ENCODE results near the gene TTC1.
A peak's percentile ranks its signal among the peaks of the same experiment; 100 is the strongest.
"Not testable (repeated sequence)": the region's sequence is repeated elsewhere in the genome, so short reads cannot be mapped to it uniquely, and the experiment has no call there.

Gene TTC1

DNA sequence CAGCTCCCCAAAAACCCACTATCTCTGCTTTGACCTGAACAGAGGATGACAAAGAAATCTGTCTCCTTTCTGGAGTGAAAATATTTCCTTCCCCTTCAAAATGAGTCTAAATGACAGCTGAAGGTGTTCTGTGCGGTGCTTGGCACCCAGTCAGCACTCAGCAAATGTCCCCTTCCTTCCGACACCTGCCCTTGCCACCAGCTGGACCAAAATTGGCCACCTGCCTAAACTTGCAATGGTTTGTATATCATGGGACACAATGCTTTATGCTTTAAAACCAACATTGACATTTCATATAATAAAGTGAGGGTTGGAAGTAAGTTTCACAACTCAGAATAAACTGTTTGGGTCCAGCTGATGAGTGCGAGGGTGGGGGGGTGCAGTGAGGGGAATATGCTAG is 7.5 kb upstream of the TTC1 start:
- DNase-seq, result no peak

DNA sequence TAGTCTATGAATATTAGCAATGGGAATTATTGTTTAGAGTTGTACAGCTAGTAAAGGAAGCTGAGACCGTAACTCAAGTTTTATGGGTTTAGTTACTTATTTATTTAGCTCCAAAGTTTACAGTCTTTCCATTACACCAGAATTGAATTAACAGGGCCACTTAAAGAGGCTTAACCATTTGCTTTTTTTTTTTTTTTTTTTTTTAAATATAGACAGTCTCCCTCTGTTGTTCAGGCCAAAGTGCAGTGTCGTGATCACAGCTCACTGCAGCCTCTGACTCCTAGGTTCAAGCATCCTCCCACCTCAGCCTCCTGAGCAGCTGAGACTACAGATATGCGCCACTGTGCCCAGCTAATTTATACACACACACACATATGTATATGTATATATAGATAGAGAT is 1.4 kb upstream of the TTC1 start:
- DNase-seq, result no peak

DNA sequence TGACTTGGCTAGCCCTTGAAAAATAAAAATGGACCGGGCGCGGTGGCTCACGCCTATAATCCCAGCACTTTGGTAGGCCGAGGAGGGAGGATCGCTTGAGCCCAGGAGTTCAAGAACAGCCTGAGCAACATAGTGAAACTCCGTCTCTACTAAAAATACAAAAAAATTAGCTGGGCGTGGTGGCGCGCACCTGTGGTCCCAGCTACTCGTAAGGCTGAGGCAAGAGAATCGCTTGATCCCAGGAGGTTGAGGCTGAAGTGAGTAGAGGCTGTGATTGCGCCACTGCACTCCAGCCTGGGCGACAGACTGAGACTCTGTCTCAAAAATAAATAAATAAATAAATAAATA is 436 bp upstream of the TTC1 start:
- DNase-seq, result peak; percentile 31

GRCh38 chr5:160009591-160009989 is 651 bp downstream of the TTC1 start:
- no peak for DNase-seq

DNA sequence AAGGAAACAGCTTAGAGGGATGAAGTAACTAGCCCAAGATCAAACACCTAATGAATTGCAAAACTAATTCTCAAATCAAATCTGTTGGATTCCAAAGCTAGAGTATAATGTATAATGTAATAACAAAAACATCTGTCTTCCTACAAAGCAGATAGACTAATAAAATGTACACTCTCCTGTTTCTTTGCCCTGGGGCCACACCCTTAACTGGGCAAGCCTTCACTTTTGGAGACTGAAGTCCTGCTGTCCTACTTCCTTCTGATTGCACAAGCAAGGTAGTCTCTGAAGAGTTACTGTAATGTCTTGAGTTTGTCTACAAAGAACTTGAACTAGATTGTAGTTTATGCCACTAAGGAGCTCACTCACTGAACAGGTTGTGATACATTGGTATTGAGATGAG is 2.5 kb downstream of the TTC1 start:
- DNase-seq, result no peak

- not testable (repeated sequence) for DNase-seq
These were observed 5.3 kb downstream of the TTC1 start for GRCh38 chr5:160014197-160014596.

DNA sequence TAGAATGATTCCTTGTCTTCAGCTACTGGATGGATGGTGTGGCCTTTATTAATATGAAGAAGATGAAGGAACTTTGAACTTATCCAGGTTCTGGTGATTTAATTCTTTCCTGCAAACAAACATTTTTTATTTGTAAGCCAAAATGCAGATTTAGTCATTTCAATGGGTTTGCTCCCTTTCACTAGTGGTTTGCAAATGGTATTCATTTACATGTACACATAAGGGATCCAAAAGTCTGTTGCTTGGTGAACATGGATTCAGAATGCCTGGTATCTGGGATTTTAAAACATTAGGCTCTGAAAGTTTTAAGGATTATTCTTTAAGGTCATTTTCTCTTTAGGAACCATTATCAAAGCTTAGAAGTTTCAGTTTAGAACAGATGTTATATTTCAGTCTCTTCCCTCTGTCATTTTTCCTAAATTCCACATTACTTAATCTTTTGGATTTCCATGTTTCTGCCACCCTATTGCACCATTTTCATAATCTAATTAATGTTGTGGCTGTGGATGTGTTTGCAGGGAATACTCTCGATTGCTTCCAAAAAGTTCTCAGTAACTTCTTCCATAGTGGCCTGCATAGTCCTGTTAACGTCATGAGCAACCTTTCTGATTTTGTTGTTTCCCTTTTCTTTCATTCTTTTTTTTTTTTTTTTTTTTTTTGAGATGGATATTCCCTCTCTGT is 10.1 kb downstream of the TTC1 start:
- DNase-seq, result no peak

DNA sequence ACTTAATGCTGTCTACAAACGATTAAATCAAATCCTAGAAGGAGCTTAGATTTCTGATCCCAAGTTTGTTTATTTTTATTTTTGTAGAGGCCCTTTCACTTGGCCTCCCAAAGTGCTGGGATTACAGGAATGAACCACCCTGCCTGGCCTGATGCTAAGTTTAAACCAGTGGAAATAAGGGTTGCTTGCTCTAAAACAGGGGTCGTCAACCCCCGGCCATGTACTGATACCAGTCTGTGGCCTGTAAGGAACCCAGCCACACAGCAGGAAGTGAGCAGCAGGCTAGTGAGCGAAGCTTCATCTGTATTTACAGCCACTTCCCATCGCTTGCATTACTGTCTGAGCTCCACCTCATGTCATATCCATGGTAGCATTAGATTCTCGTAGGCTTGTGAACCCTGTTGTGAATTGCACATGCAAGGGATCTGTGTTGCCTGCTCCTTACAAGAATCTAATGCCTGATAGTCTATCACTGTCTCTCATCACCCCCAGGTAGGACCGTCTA is 11.4 kb downstream of the TTC1 start:
- DNase-seq, result no peak

- DNase-seq, result no peak
These were observed 12.0 kb downstream of the TTC1 start for GRCh38 chr5:160020964-160021363.

GRCh38 chr5:160021831-160022446 is 13.0 kb downstream of the TTC1 start:
- DNase-seq, result peak; percentile 56

- DNase-seq, result no peak
These were observed 14.3 kb downstream of the TTC1 start for GRCh38 chr5:160023007-160023907.

DNA sequence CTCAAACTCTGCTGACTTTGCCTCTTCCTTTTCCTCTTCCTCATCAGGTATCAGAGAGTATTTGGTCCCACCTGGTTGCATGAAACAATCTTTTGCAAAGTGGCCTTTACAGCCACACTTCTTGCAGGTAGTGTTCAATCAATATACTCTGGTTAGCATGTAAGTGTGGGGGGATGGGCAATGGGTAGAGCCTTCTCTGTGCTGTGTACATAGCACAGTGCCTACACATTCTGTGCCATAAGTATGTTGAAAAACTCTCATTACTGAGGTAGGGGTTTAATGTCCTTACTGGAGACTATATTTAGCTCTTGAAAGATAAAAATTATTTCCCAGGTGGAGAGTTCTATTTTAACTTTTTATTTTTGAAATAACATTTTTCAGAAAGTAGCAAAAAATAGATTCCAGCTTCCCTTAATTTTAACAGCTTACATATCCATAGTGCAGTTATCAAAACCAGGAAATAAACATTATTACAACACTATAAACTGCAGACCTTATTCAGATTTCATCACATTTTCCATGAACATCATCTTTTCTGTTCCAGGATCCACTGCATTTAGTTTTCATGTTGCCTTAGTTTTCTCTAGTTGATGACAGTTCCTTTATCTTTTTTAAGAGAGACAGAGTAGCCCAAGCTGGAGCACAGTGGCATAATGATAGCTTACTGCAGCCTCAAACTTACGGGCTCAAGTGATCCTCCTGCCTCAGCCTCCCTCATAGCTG is 15.1 kb downstream of the TTC1 start:
- no peak for DNase-seq

DNA sequence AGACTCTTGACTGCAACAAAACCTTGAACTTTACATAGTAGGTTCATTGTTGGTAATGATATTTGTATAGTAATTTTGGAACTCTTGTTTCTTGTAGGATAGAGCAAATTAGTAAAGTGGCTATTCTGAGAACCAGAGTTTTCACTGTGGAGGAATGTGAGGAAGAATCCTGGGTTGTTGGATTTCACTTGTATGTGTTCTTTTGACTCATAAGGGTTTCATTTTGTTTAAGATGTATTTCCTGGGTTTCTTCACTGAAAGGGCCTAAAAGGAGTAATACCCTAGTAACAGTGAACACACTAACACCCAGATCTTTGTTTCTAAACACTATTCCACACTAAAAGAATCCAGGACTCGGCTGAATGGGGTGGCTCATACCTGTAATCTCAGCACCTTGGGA is 20.1 kb downstream of the TTC1 start:
- no peak for DNase-seq

DNA sequence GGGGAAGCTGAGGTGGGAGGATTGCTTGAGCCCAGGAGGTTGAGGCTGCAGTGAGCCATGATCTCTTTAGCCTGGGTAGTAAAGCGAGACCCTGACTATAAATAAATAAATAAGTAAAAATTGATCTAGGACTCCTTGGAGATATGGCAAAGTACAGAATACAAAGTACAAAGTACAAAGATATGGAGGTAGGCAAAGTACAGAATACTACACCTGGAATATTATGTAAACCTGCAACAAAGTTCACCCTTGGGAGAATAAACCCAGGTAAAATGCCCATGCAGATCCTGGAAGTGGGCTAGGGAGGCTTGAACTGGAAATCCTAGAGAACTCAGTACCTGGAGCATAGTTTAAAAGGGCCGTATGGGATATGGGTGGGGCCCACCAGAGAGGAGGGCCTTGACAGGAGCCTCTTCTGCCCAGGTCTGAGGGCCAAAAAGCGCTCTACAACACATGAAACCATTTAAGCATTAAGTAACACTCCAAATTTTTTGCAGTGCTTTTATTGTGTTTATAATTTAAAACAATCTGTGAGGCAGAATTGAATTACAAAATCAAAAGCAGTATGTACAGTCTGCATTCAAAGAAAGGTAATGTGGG is 20.7 kb downstream of the TTC1 start:
- no peak for DNase-seq

GRCh38 chr5:160030631-160031377 is 21.9 kb downstream of the TTC1 start:
- DNase-seq, result no peak

DNA sequence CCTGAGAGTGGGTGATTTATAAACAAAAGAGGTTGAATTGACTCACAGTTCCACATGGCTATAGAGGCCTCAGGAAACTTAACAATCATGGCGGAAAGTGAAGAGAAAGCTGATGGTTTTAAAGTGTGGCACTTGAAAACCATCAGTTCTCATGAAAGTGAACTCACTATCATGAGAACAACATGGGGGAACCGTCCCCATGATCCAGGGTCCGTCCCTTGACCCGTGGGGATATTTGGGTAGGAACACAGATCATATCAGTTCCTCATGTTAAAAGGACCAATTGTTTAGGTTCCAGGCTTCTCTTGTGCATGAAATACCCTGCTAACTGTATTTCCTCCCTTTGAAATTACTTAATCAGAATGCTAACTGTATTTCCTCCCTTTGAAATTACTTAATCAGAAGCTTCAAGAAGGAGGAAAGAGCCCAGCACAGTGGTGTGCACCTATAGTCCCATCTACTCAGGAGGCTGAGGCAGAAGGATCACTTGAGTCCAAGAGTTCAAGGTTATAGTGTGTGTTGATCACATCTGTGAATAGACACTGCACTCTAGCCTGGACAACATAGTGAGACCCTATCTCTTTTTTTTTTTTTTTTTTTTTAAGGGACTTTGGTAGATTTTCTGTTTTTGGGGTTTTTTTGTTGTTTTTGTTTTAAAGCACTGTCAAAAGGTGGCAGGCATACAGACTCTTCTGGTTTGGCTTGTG is 24.8 kb downstream of the TTC1 start:
- DNase-seq, result no peak

GRCh38 chr5:160036243-160036642 is 27.3 kb downstream of the TTC1 start:
- no peak for DNase-seq

DNA sequence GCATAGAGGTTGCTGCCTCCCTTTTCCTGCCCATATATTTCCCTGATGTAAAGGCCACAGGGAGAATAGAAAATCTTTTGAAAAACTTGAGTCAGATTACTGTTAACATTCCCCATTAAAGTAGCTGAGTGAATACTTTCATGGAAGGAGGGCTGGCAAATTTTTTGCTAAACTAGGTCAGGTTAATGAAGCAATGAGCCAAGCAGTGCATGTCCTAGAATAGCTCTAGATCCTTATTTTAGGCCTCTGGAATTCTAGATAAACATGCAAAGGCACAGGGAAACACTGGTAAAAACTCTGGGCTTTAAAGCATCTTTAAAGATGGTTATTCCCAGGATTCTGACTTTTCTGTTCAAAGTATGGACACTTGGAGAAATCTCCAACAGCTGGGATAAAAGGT is 27.9 kb downstream of the TTC1 start:
- DNase-seq, result no peak

- no peak for DNase-seq
These were observed 31.0 kb downstream of the TTC1 start for GRCh38 chr5:160039810-160040470.

- DNase-seq, result no peak
These were observed 31.5 kb downstream of the TTC1 start for GRCh38 chr5:160040471-160040835.

DNA sequence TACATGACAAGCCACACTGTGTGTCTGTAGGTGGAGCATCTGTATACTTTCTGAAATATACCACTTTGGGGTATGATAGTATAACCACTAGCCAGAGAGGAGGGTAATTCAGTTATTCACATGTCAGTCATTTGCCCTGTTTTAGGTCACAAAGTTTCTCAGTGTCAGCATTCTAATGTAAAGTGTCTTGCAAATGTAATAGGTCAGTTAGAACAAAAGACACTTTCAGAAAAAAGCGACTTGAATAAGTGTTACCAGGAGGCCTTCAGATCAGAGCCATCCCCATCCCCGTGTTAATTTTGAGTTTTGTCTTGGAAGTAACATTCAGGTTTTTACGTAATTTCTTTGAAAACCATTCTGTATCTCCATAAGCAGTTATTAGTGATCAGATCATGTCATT is 33.7 kb downstream of the TTC1 start:
- no peak for DNase-seq

Data from stimulated activated CD8-positive, alpha-beta memory T cell treated with anti-CD3 and anti-CD28 coated beads, Interleukin-4, amount 100 ng/mL, for 48 hours (primary cell).